ENCODE measurements around the gene CSGALNACT2.
"Not testable (repeated sequence)": the region's sequence is repeated elsewhere in the genome, so short reads cannot be mapped to it uniquely, and the experiment has no call there.

DNA sequence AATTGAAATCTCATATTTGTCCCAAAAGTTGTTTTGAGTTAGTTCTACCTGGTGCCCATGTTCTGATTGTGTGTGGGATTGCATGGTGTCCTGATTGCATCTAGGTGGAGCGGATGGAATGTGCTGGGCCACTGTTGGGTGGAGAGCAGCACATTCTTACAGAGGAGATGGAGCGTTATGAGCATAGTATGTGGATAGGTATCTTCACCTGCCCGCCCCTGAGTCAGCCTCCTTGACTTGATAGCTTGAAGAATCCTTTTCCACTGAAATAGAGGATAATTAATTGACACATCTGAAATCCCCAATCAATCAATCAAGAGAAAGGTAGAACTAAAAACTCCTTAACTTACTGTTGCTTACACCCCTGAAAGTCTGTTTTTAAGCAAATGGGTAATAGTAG is 45.5 kb downstream of the CSGALNACT2 start:
- TF ChIP-seq, protein P1, sequence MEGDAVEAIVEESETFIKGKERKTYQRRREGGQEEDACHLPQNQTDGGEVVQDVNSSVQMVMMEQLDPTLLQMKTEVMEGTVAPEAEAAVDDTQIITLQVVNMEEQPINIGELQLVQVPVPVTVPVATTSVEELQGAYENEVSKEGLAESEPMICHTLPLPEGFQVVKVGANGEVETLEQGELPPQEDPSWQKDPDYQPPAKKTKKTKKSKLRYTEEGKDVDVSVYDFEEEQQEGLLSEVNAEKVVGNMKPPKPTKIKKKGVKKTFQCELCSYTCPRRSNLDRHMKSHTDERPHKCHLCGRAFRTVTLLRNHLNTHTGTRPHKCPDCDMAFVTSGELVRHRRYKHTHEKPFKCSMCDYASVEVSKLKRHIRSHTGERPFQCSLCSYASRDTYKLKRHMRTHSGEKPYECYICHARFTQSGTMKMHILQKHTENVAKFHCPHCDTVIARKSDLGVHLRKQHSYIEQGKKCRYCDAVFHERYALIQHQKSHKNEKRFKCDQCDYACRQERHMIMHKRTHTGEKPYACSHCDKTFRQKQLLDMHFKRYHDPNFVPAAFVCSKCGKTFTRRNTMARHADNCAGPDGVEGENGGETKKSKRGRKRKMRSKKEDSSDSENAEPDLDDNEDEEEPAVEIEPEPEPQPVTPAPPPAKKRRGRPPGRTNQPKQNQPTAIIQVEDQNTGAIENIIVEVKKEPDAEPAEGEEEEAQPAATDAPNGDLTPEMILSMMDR (IDR thresholded peaks at IDR 0.05; ENCODE audit: borderline replicate concordance, extremely low read depth, low read length, poor library complexity, severe bottlenecking) = not testable (repeated sequence)
- not testable (repeated sequence) for TF ChIP-seq EZH2 (IDR thresholded peaks at IDR 0.05; ENCODE audit: borderline replicate concordance, low read depth, low read length, severe bottlenecking)

All from DND-41 (cell line).